Activated CD4-positive, alpha-beta T cell treated with anti-CD3 and anti-CD28 coated beads, Interleukin-2, amount 10 ng/mL, durations not matched to agents 24 days and 14 days (primary cell): ENCODE data around the gene RASAL3. TPM values are rescaled to one million over a fixed set of nuclear protein-coding genes. Genes with fewer than 3 reads are reported as not detected.
A peak's percentile ranks its signal among the peaks of the same experiment; 100 is the strongest.

Experiments
- DNase-seq: peaks from one replicate; pipeline ENCODE4 v3.0.0; 2022
- H3K27ac Mint-ChIP-seq: one replicate; pipeline ENCODE4 v1.8.0; 2022; ENCODE audit warnings: mild to moderate bottlenecking, mixed read lengths
- H3K27me3 Mint-ChIP-seq: one replicate; pipeline ENCODE4 v1.8.0; 2022; ENCODE audit warnings: mixed read lengths
- H3K36me3 Mint-ChIP-seq: one replicate; pipeline ENCODE4 v1.8.0; 2022; ENCODE audit warnings: low read depth, mild to moderate bottlenecking, mixed read lengths
- H3K4me1 Mint-ChIP-seq: one replicate; pipeline ENCODE4 v1.8.0; 2021; ENCODE audit warnings: mixed read lengths
- H3K4me3 Mint-ChIP-seq: one replicate; pipeline ENCODE4 v1.8.0; 2022; ENCODE audit warnings: mild to moderate bottlenecking, moderate library complexity, mixed read lengths
- H3K9me3 Mint-ChIP-seq: one replicate; pipeline ENCODE4 v1.8.0; 2021; ENCODE audit warnings: mixed read lengths
- intact Hi-C: fragments of 100-400 bp; cut with micrococcal nuclease; formaldehyde crosslinking; loops from one replicate; pipeline ENCODE4 v1.15.1; 2023
- total RNA-seq: library from RNA; stranded (reverse); gene quantifications from 2 replicates; pipeline ENCODE4 v1.2.3, GENCODE V29; 2022

RASAL3 gene
- total RNA-seq, 1 donor from 2014 or later = 114 TPM

DNA sequence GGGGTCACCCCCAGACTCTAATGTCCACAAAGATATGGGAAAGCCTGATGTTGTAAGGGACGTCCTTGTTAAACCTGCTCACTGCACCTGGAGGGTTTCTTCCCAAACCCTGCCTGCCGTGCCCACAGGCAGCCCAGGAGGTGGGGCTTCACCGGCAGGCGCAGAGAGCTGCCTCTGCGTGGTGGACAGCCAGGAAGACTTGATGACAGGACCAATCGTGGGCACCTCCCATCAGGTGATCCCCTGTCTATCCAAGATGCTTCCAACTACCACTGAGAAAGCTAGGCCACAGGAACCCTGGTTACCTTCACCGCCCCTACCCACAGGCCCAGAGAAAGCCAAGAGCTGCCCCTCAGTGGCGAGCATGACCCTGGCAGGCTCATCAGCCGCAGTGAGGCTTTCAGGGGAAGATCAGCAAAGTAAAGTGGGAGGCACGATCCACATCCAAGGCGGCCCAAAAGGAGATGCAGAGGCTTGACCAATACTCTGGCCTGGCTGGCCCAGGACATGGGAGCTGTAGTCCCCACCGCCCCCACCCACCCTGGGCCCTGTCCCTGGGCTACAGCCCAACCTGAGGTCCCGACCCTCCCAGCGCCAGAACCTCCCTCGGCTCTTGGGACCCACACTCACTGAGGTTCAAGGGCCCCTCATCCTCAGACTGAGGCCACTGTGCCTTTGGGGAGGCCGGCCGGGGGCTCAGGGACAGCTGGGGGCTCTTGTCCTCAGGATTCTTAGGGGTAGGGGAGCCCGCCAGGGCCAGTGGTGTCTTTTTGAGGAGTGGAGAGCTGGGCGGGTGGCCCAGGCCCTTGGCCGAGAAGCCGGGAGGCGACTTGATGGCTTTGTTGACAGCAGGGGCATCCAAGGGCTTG is 35.2 kb downstream of the RASAL3 start:
- Mint-ChIP-seq H3K4me3 (no peak overlapping the region), H3K36me3 (peaks cover 41% of the 10 kb centered on the region), H3K4me1 (peaks cover 30% of the 10 kb centered on the region), H3K27ac (peak overlapping the region; percentile 11), H3K27me3 (peaks cover 2% of the 10 kb centered on the region), H3K9me3 (no peaks in the 10 kb centered on the region)
- intact Hi-C loops = no loop called here
- no peak for DNase-seq

- Mint-ChIP-seq H3K9me3 (no peaks in the 10 kb centered on the region), H3K4me1 (peaks cover 23% of the 10 kb centered on the region), H3K27me3 (peaks cover under 1% of the 10 kb centered on the region), H3K27ac (no peak overlapping the region), H3K36me3 (peaks cover 50% of the 10 kb centered on the region), H3K4me3 (no peak overlapping the region)
- intact Hi-C loops = no loop called here
- no peak for DNase-seq
These were observed 36.3 kb downstream of the RASAL3 start for GRCh38 chr19:15427991-15428471.

DNA sequence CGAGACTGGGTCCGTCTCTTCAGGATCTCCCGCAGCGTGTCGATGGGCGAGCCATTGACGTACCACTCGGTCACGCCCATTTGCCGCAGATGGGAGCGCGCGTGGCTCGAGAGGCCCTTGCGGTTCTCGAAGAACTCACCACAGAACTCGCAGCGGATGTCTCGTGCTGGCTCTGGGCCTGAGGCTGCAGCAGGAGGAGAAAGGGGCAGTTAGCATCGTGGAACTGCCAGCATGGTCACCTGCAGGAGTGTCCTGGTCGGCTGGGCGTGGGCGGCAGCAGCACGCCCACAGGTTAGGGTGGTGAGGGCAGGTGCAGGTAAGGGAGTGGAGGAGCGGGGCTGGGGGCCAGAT is 37.0 kb downstream of the RASAL3 start:
- no peak overlapping the region for H3K27ac Mint-ChIP-seq
- no peaks in the 10 kb centered on the region for H3K27me3 Mint-ChIP-seq
- intact Hi-C loops = no loop called here
- no peak for DNase-seq
- no peak overlapping the region for H3K4me3 Mint-ChIP-seq
- H3K36me3 Mint-ChIP-seq = peaks cover 56% of the 10 kb centered on the region
- H3K4me1 Mint-ChIP-seq = peaks cover 22% of the 10 kb centered on the region
- H3K9me3 Mint-ChIP-seq = no peaks in the 10 kb centered on the region

DNA sequence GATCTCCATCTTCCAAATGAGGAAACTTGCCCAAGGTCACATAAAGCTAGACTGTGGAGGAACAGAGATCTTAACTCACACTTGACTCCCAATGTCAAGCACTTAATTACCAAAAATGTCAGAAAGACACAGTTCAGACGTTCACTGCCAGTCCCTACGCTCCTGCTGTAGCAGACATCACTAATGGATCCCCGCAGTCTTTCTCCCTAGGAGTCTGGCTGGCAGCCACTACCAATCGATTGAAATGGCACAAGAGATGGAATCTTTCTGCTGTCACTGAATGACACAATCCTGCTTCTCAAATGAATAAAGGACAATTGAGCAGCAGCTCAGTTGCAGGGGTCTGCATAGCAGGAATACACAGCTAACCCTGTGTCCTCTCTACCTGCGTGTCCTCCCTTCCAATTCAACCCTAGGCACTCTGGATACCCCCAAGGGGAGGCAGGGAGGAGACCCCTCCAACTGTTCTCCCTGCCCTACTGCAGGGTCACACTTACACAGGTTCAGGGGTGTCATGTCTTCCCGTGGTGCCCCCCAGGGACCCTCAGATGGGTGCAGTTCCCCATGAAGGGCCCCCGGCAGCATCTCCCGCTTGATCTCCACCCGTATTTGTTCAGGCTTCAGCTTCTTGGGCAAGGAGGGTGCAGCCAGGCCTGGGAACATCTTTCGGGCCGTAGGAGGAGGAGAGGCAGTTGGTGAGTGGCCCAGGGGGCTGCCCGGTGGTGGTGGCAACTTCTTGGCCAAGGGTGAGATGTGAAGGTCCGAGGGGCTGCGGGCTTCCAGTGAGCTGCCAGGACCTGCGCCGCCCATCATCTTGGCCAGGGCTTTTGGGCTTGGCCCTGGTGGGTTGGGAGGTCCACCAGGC is 37.6 kb downstream of the RASAL3 start:
- Mint-ChIP-seq H3K27ac (peak overlapping the region; percentile 19), H3K27me3 (no peaks in the 10 kb centered on the region), H3K4me1 (peaks cover 19% of the 10 kb centered on the region), H3K36me3 (peaks cover 59% of the 10 kb centered on the region), H3K4me3 (no peak overlapping the region), H3K9me3 (no peaks in the 10 kb centered on the region)
- intact Hi-C loops = no loop called here
- no peak for DNase-seq

DNA sequence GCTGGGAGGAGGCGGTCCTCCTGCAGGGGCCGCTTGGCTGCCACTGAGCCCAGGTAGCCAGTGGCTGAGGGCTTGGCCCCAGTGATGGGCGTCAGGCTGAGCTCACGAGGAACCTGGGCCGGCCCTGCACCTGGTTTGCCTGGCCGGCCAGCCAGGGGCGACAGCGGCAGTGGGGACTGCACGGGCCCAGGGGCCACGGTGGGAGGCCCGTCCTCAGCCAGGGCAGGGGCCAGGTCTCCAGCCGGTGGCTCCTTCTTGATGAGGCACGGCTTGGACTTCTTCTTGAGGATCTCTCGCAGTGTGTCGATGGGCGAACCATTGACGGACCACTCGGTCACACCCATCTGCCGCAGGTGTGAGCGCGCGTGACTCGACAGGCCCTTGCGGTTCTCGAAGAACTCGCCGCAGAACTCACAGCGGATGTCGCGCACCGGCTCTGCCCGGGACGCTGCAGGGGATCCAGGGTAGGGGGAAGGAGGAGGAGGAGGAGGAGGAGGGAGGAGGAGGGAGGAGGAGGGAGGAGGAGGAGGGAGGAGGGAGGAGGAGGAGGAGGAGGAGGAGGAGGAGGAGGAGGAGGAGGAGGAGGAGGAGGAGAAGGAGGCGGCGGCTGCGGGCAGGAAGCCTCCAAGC is 38.9 kb downstream of the RASAL3 start:
- intact Hi-C loops = no loop called here
- Mint-ChIP-seq H3K27me3 (no peaks in the 10 kb centered on the region), H3K27ac (no peak overlapping the region), H3K4me1 (peaks cover 8% of the 10 kb centered on the region), H3K4me3 (no peak overlapping the region), H3K9me3 (no peaks in the 10 kb centered on the region), H3K36me3 (peaks cover 54% of the 10 kb centered on the region)
- DNase-seq = no peak

DNA sequence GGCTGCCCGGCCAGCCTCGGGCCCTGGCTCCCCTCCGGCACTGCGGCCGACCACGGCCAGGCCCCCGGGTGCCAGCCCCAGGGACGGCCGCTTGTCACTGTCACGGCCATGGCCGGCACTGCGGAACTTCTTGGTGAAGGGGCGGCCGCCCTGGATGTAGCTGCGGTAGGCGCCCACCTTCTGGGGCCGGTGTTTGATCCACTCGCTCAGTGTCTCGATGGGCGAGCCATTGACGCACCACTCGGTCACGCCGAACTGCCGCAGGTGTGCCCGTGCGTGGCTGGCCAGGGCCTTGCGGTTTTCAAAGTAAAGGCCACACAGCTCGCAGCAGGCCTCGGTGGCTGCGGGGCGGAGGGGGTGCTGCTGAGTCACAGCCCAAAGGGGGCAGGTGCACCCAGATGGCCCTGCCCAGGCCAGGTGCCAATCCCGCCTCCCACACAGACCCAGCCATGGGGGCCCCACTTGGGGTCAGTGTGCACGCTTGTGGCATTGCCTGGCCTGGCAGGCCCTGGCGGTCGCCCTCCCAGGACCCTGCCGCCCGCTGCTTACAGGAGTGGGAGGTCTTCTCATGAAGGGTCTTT is 39.6 kb downstream of the RASAL3 start:
- intact Hi-C loops = no loop called here
- Mint-ChIP-seq H3K27ac (no peak overlapping the region), H3K4me3 (no peak overlapping the region), H3K36me3 (peaks cover 54% of the 10 kb centered on the region), H3K9me3 (no peaks in the 10 kb centered on the region), H3K4me1 (peaks cover 10% of the 10 kb centered on the region), H3K27me3 (no peaks in the 10 kb centered on the region)
- DNase-seq = no peak

GRCh38 chr19:15424121-15424520 is 40.2 kb downstream of the RASAL3 start:
- Mint-ChIP-seq H3K36me3 (peaks cover 54% of the 10 kb centered on the region), H3K4me3 (no peak overlapping the region), H3K27me3 (no peaks in the 10 kb centered on the region), H3K9me3 (no peaks in the 10 kb centered on the region), H3K4me1 (peaks cover 15% of the 10 kb centered on the region), H3K27ac (no peak overlapping the region)
- no peak for DNase-seq
- intact Hi-C loops = no loop called here

- intact Hi-C loops = no loop called here
- Mint-ChIP-seq H3K27ac (no peak overlapping the region), H3K27me3 (no peaks in the 10 kb centered on the region), H3K9me3 (no peaks in the 10 kb centered on the region), H3K4me1 (peaks cover 15% of the 10 kb centered on the region), H3K36me3 (peaks cover 56% of the 10 kb centered on the region), H3K4me3 (no peak overlapping the region)
- DNase-seq = no peak
These were observed 41.2 kb downstream of the RASAL3 start for GRCh38 chr19:15423130-15423529.

- intact Hi-C loops = no loop called here
- H3K9me3 Mint-ChIP-seq = no peaks in the 10 kb centered on the region
- peaks cover 54% of the 10 kb centered on the region for H3K36me3 Mint-ChIP-seq
- DNase-seq = no peak
- no peak overlapping the region for H3K4me3 Mint-ChIP-seq
- H3K27me3 Mint-ChIP-seq = no peaks in the 10 kb centered on the region
- no peak overlapping the region for H3K27ac Mint-ChIP-seq
- peaks cover 21% of the 10 kb centered on the region for H3K4me1 Mint-ChIP-seq
These were observed 41.9 kb downstream of the RASAL3 start for GRCh38 chr19:15422296-15423075.

- intact Hi-C loops = no loop called here
- DNase-seq = no peak
- H3K9me3 Mint-ChIP-seq = no peaks in the 10 kb centered on the region
These were observed 42.6 kb downstream of the RASAL3 start for GRCh38 chr19:15421721-15422260.

GRCh38 chr19:15421136-15421695 is 43.1 kb downstream of the RASAL3 start:
- peaks cover 30% of the 10 kb centered on the region for H3K4me1 Mint-ChIP-seq
- intact Hi-C loops = no loop called here
- H3K36me3 Mint-ChIP-seq = peaks cover 46% of the 10 kb centered on the region
- no peaks in the 10 kb centered on the region for H3K27me3 Mint-ChIP-seq
- no peak for DNase-seq
- H3K27ac Mint-ChIP-seq = no peak overlapping the region
- H3K9me3 Mint-ChIP-seq = no peaks in the 10 kb centered on the region
- H3K4me3 Mint-ChIP-seq = no peak overlapping the region

More at GRCh38 chr19:15421721-15422260, 42.6 kb downstream of the RASAL3 start:
- H3K27me3 Mint-ChIP-seq = no peaks in the 10 kb centered on the region
- peaks cover 47% of the 10 kb centered on the region for H3K36me3 Mint-ChIP-seq
- no peak overlapping the region for H3K27ac Mint-ChIP-seq
- H3K4me1 Mint-ChIP-seq = peaks cover 26% of the 10 kb centered on the region
- H3K4me3 Mint-ChIP-seq = no peak overlapping the region

DNA sequence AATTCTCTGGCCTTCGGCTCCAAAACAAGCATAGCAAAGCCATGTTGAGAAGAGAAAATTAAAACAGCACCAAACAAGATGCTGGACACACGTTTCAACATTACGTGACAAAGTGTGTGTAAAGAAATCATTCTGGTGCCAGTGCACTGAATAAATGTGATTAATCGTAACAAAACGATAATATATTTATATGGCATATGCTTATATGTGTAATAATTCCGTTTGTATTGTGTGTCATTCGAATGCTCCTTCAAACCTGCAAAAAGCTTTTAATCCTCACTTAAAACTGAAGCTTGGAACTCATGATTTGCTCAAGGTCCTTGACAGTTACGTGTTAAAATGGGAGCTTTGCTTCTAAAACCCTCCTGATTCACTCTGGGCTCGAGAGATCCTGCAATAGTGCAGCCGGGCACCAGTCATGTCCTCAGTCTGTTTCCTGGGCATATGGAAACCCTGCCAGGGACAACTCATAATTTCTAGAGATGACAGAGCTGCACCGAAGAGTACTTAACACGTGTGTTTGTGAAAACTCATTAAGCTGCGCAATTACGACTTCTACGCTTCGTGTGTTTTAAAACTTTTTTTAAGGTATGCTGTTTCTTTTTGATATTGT is 44.8 kb downstream of the RASAL3 start:
- H3K9me3 Mint-ChIP-seq = no peaks in the 10 kb centered on the region
- intact Hi-C loops = loop anchor here (1.0 to 5.0 kb wide), 6 partner anchors 13 to 242 kb away; partner anchors contain the start of gene AKAP8
- peak overlapping the region; percentile 100 for H3K4me3 Mint-ChIP-seq
- peaks cover 33% of the 10 kb centered on the region for H3K4me1 Mint-ChIP-seq
- H3K36me3 Mint-ChIP-seq = peaks cover 41% of the 10 kb centered on the region
- DNase-seq = no peak
- H3K27me3 Mint-ChIP-seq = no peaks in the 10 kb centered on the region
- H3K27ac Mint-ChIP-seq = peak overlapping the region; percentile 100
